A549 treated with GW870086 at 1 μM for 4 hours (cell line): ENCODE data around the gene PLPP2. TPM values are rescaled to one million over a fixed set of nuclear protein-coding genes. Genes with fewer than 3 reads are reported as not detected.

Experiments used
- total RNA-seq: library from RNA; stranded (reverse); fragments of 200-300 nt; extraction: Qiagen RNA extraction; gene quantifications from 5 replicates; pipeline ENCODE4 v1.2.3, GENCODE V29; 2022; ENCODE audit warnings: low read depth

The PLPP2 gene
- total RNA-seq = 81.0 to 109 TPM (median 101 TPM) in 5 replicates

DNA sequence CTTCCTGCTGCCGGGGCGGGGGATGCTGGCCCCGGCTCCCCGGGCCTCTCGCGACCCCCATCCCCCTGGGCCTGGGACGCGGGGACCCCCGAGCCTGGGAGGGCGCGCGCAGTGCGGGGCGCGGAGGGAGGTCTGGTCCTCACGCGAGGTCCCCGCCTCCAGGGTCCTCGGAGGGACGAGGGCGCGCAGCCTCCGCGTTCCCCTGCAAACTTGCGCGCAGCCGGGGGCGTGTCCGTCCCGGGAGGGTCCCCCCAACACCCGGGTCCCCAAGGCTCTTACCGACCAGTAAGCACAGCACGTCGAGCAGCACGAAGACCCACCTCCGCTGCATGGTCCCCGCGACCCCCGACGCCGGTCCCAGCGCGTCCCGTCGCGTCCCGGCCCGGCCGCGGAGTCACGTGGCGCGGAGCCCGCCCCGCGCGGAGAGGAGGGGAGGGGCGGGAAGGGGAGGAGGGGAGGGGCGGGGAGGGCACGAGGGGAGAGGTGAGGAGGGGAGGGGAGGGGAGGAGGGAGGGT, at the start of gene PLPP2:
Gene PLPP2 (minus strand): TSS at position 398 of the 516 bp plus-strand sequence. CDS start 67 bp downstream, at position 331.

Other genes with a start within 250 kb of the PLPP2 start
- not detected in 5 replicates for gene OR4F17, start 184.3 kb downstream of the PLPP2 start, total RNA-seq
- 14.9 to 21.0 TPM (median 19.5 TPM) in 5 replicates for gene MIER2, start 53.4 kb upstream of the PLPP2 start, total RNA-seq
- gene C2CD4C, start 117.7 kb upstream of the PLPP2 start, total RNA-seq = 0.37 to 0.46 TPM (median 0.40 TPM) in 5 replicates
- 0.80 to 1.3 TPM (median 1.00 TPM) in 5 replicates for gene SHC2, start 169.6 kb upstream of the PLPP2 start, total RNA-seq
- 0.14 to 0.40 TPM (median 0.33 TPM) in 5 replicates for gene MADCAM1, start 205.1 kb upstream of the PLPP2 start, total RNA-seq
- 12.4 to 16.5 TPM (median 14.8 TPM) in 5 replicates for gene TPGS1, start 216.1 kb upstream of the PLPP2 start, total RNA-seq
- 63.4 to 96.7 TPM (median 95.7 TPM) in 5 replicates for gene CDC34, start 240.4 kb upstream of the PLPP2 start, total RNA-seq